SK-N-SH (cell line): ENCODE data around the gene BABAM1. TPM values are rescaled to one million over a fixed set of nuclear protein-coding genes. Genes with fewer than 3 reads are reported as not detected.

ENCODE experiments used
- CTCF ChIA-PET: fragments of 300-600, 350-600 bp; formaldehyde crosslinking; extraction: SDS; loops from one replicate; lab custom pipeline; 2021; lab: Yijun Ruan, JAX
- POLR2A ChIA-PET: fragments of 350-600 bp; sonication (Branson Sonifier 250); formaldehyde crosslinking; extraction: SDS; loops from one replicate; lab custom pipeline; 2020; ENCODE audit warnings: antibody characterized with exemption, inconsistent platforms; lab: Yijun Ruan, JAX
- DNase-seq: peaks from one replicate; pipeline ENCODE4 v3.0.0; 2012
- H2AFZ ChIP-seq: fragments of 200-600 bp; sonication (generic); 2 replicates; pipeline ENCODE4 v1.8.1; 2016; ENCODE audit warnings: antibody characterized with exemption, mild to moderate bottlenecking, low read depth
- H3F3A ChIP-seq: fragments of 200-600 bp; sonication (generic); replicated peaks from 2 replicates; pipeline ENCODE3; 2016; ENCODE audit warnings: antibody characterized with exemption, mild to moderate bottlenecking; ENCODE audit not compliant: insufficient read depth
- H3K27ac ChIP-seq, 2 experiments: fragments of 200-500 bp in 1 of 2; fragments of 200-600 bp in 1 of 2; sonication (Bioruptor generic) in 1 of 2; sonication (generic), shearing (Covaris generic) in 1 of 2; 2 replicates each; pipeline versions ENCODE4 v1.5.1 to v1.6.1; 2014 to 2016; ENCODE audit warnings: low read depth in 2 of 2, inconsistent platforms in 1 of 2, low read length in 1 of 2, mild to moderate bottlenecking in 1 of 2, mixed read lengths in 1 of 2
- H3K27me3 ChIP-seq: fragments of 200-600 bp; sonication (generic), shearing (Covaris generic); 2 replicates; pipeline ENCODE4 v1.6.1; 2016; ENCODE audit warnings: mixed run types; ENCODE audit not compliant: insufficient read depth
- H3K36me3 ChIP-seq, 2 experiments: fragments of 200-500 bp in 1 of 2; fragments of 200-600 bp in 1 of 2; sonication (Bioruptor generic) in 1 of 2; sonication (generic) in 1 of 2; replicated peaks in 1 of 2; 2 replicates each; pipeline versions ENCODE3 to v1.5.1; 2014 to 2016; ENCODE audit warnings: low read length in 1 of 2, mild to moderate bottlenecking in 1 of 2; ENCODE audit not compliant: insufficient read depth in 2 of 2, control insufficient read depth in 1 of 2
- H3K4me1 ChIP-seq, 2 experiments: fragments of 200-500 bp in 1 of 2; fragments of 200-600 bp in 1 of 2; sonication (Bioruptor generic) in 1 of 2; sonication (generic), shearing (Covaris generic) in 1 of 2; 2 replicates each; pipeline versions ENCODE4 v1.5.1 to v1.6.1; 2014 to 2016; ENCODE audit warnings: low read depth in 1 of 2, low read length in 1 of 2, mixed run types in 1 of 2; ENCODE audit not compliant: insufficient read depth in 2 of 2, control insufficient read depth in 1 of 2
- H3K4me2 ChIP-seq: fragments of 200-600 bp; sonication (generic), shearing (Covaris generic); 2 replicates; pipeline ENCODE4 v1.6.1; 2017; ENCODE audit warnings: mixed run types
- H3K4me3 ChIP-seq, 2 experiments: fragments of 200-500 bp in 1 of 2; fragments of 200-600 bp in 1 of 2; sonication (Bioruptor generic) in 1 of 2; sonication (generic), shearing (Covaris generic) in 1 of 2; 2 replicates each; pipeline versions ENCODE4 v1.5.1 to v1.8.1; 2014 to 2016; ENCODE audit warnings: low read depth in 2 of 2, inconsistent platforms in 1 of 2, low read length in 1 of 2, mild to moderate bottlenecking in 1 of 2, mixed read lengths in 1 of 2, moderate library complexity in 1 of 2
- H3K79me2 ChIP-seq: fragments of 200-600 bp; sonication (generic); 2 replicates; pipeline ENCODE4 v1.8.1; 2017; ENCODE audit warnings: mild to moderate bottlenecking; ENCODE audit not compliant: insufficient read depth
- H3K9ac ChIP-seq: fragments of 200-600 bp; sonication (generic); 2 replicates; pipeline ENCODE4 v1.6.1; 2017; ENCODE audit warnings: mixed run types
- H3K9me2 ChIP-seq: fragments of 200-600 bp; sonication (generic); 2 replicates; pipeline ENCODE4 v1.6.1; 2017; ENCODE audit warnings: mixed run types
- H3K9me3 ChIP-seq: fragments of 200-600 bp; sonication (generic); 2 replicates; pipeline ENCODE4 v1.6.1; 2017; ENCODE audit warnings: mixed run types, mild to moderate bottlenecking, moderate library complexity
- H4K20me1 ChIP-seq: fragments of 200-600 bp; sonication (generic); 2 replicates; pipeline ENCODE4 v1.6.1; 2017; ENCODE audit warnings: mild to moderate bottlenecking, mixed run types; ENCODE audit not compliant: insufficient read depth
- CHD2 ChIP-seq: fragments of 150-350 bp; IDR thresholded peaks from 2 replicates; pipeline ENCODE4 v1.6.1; 2018; ENCODE audit warnings: low read length; ENCODE audit not compliant: partially characterized antibody
- ELF1 ChIP-seq: IDR thresholded peaks from 2 replicates; pipeline ENCODE4 v1.4.0; 2012
- FOXJ3 ChIP-seq: sonication (generic); formaldehyde crosslinking; IDR thresholded peaks from 2 replicates; pipeline ENCODE4 v1.5.1; 2020; ENCODE audit warnings: mild to moderate bottlenecking, missing genetic modification reagents
- GABPA ChIP-seq: IDR thresholded peaks from 2 replicates; pipeline ENCODE4 v1.4.0; 2012; ENCODE audit warnings: low read depth, mild to moderate bottlenecking
- NFIC ChIP-seq: IDR thresholded peaks from 2 replicates; pipeline ENCODE4 v1.4.0; 2012; ENCODE audit warnings: borderline replicate concordance
- NRF1 ChIP-seq: IDR thresholded peaks from 2 replicates; pipeline ENCODE4 v1.6.1; 2012; ENCODE audit warnings: low read depth, mild to moderate bottlenecking, low read length
- POLR2AphosphoS5 ChIP-seq: IDR thresholded peaks from 2 replicates; pipeline ENCODE4 v1.6.1; 2012; ENCODE audit warnings: low read depth, low read length
- RAD21 ChIP-seq: IDR thresholded peaks from 2 replicates; pipeline ENCODE4 v1.6.1; 2012; ENCODE audit warnings: mild to moderate bottlenecking, low read length
- RXRA ChIP-seq: IDR thresholded peaks from 2 replicates; pipeline ENCODE4 v1.4.0; 2012; ENCODE audit warnings: low read depth, mild to moderate bottlenecking, borderline replicate concordance
- SIN3A ChIP-seq: IDR thresholded peaks from 2 replicates; pipeline ENCODE4 v1.6.1; 2012; ENCODE audit warnings: low read depth, mild to moderate bottlenecking, low read length, moderate library complexity, borderline replicate concordance
- TCF12 ChIP-seq: IDR thresholded peaks from 2 replicates; pipeline ENCODE4 v1.4.0; 2012
- TEAD4 ChIP-seq: IDR thresholded peaks from 2 replicates; pipeline ENCODE4 v1.4.0; 2012; ENCODE audit warnings: mild to moderate bottlenecking, borderline replicate concordance; ENCODE audit not compliant: insufficient read depth
- USF1 ChIP-seq: IDR thresholded peaks from 2 replicates; pipeline ENCODE4 v1.4.0; 2012; ENCODE audit warnings: low read depth, borderline replicate concordance
- USF2 ChIP-seq: fragments of 150-350 bp; IDR thresholded peaks from 2 replicates; pipeline ENCODE4 v1.6.1; 2017; ENCODE audit warnings: antibody characterized with exemption, low read length, low read depth, borderline replicate concordance
- YY1 ChIP-seq: IDR thresholded peaks from 2 replicates; pipeline ENCODE4 v1.4.0; 2012; ENCODE audit warnings: low read depth, mild to moderate bottlenecking
- ZBTB33 ChIP-seq: IDR thresholded peaks from 2 replicates; pipeline ENCODE4 v1.4.0; 2012; ENCODE audit warnings: low read depth, borderline replicate concordance
- WGBS: methylation state at CpG from one replicate; pipeline ENCODE4 v1.1.6; 2017; ENCODE audit warnings: low lambda C conversion rate; 5-methylcytosine and 5-hydroxymethylcytosine counted together
- polyA plus RNA-seq, 3 experiments: library from polyadenylated mRNA; depleted of rRNA; stranded (reverse); fragments of >200 nt; gene quantifications; 2 replicates each; pipeline ENCODE4 v1.2.3, GENCODE V29; 2012

The BABAM1 gene
- polyA plus RNA-seq, 1 of the 3 experiments (the other 2 are of a cell fraction), result 192 TPM

GRCh38 chr19:17320435-17320834 is 53.2 kb downstream of the BABAM1 start:
- H3K9me2 ChIP-seq, result no peaks in the 10 kb centered on the region
- H3K27ac ChIP-seq, result no peak overlapping the region
- POLR2A ChIA-PET, result interaction anchor here (0.6 to 1.3 kb wide), 2 partner anchors 15 to 812 kb away, joined by 3 read pairs; partner anchors contain the start of gene MRPL34
- no peaks in the 10 kb centered on the region for H3K79me2 ChIP-seq
- no peak overlapping the region for H2AFZ ChIP-seq
- H4K20me1 ChIP-seq, result no peaks in the 10 kb centered on the region
- no peak overlapping the region for H3K4me3 ChIP-seq
- H3K4me2 ChIP-seq, result no peak overlapping the region
- no peak overlapping the region for H3K9ac ChIP-seq
- no peaks in the 10 kb centered on the region for H3K27me3 ChIP-seq
- H3K36me3 ChIP-seq, result peaks cover 5 to 43% of the 10 kb centered on the region in 2 experiments
- no CpG with 5 or more reads among the region's 11 CpGs for WGBS
- no peak for DNase-seq
- no peaks in the 10 kb centered on the region for H3K9me3 ChIP-seq
- H3F3A ChIP-seq, result peaks cover 7% of the 10 kb centered on the region
- CTCF ChIA-PET, result no interaction called here
- TF ChIP-seq FOXJ3, result no peak
- no peak for TF ChIP-seq USF1
- TF ChIP-seq, all 33 proteins: peak for 0
- no peaks in the 10 kb centered on the region for H3K4me1 ChIP-seq

GRCh38 chr19:17321655-17322489 is 54.6 kb downstream of the BABAM1 start:
- no peaks in the 10 kb centered on the region for H3K9me2 ChIP-seq
- DNase-seq, result no peak
- peaks cover 4% of the 10 kb centered on the region for H3F3A ChIP-seq
- no peak overlapping the region; a peak in 1 of 4 replicates for H3K27ac ChIP-seq
- ChIA-PET CTCF (interaction anchor here (0.5 to 1.2 kb wide), 3 partner anchors 15 to 68 kb away, joined by 3 to 4 read pairs (median 3); no protein-coding TSS in a partner anchor), POLR2A (interaction anchor here (0.7 to 1.9 kb wide), 4 partner anchors 9 to 16 kb away, joined by 3 to 5 read pairs (median 3); partner anchors contain the start of gene MRPL34)
- no peak overlapping the region for H3K4me3 ChIP-seq
- no peaks in the 10 kb centered on the region for H3K79me2 ChIP-seq
- no peaks in the 10 kb centered on the region for H3K4me1 ChIP-seq
- H3K27me3 ChIP-seq, result no peaks in the 10 kb centered on the region
- TF ChIP-seq YY1, result no peak
- TF ChIP-seq ELF1, result no peak
- TF ChIP-seq USF2, result no peak
- TF ChIP-seq TCF12, result no peak
- TF ChIP-seq NRF1, result no peak
- TF ChIP-seq NFIC, result no peak
- TF ChIP-seq RAD21, result no peak
- no peak for TF ChIP-seq POLR2AphosphoS5
- TF ChIP-seq SIN3A, result no peak
- no peak for TF ChIP-seq ZBTB33
- no peak for TF ChIP-seq TEAD4
- TF ChIP-seq RXRA, result no peak
- TF ChIP-seq CHD2, result no peak
- no peak for TF ChIP-seq GABPA
- TF ChIP-seq USF1, result no peak
- WGBS, result 98% methylated on average over 8 of the region's 19 CpGs
- peaks cover 0 to 36% of the 10 kb centered on the region in 2 experiments for H3K36me3 ChIP-seq
- no peak overlapping the region for H3K9ac ChIP-seq
- H3K9me3 ChIP-seq, result no peaks in the 10 kb centered on the region
- no peak overlapping the region for H2AFZ ChIP-seq
- no peaks in the 10 kb centered on the region for H4K20me1 ChIP-seq
- no peak overlapping the region for H3K4me2 ChIP-seq
